Sigmoid colon (tissue), 3 donors: ENCODE data around the gene SORCS1.

ENCODE experiments used
- POLR2A ChIP-seq, 2 donors: fragments of 450-650 bp; IDR thresholded peaks; one replicate each; pipeline ENCODE4 v1.6.1; 2016; ENCODE audit warnings: antibody characterized with exemption in 2 of 2, mild to moderate bottlenecking in 2 of 2, moderate library complexity in 2 of 2
- TF ChIP-seq, protein P1 (sequence below), 4 experiments: fragments of 450-650 bp in 3 of 4; fragments of 200-600 bp in 1 of 4; IDR thresholded peaks; one replicate each; pipeline ENCODE4 v1.5.1; 2016 to 2019; ENCODE audit warnings: antibody characterized with exemption in 4 of 4, mild to moderate bottlenecking in 3 of 4, moderate library complexity in 2 of 4

DNA sequence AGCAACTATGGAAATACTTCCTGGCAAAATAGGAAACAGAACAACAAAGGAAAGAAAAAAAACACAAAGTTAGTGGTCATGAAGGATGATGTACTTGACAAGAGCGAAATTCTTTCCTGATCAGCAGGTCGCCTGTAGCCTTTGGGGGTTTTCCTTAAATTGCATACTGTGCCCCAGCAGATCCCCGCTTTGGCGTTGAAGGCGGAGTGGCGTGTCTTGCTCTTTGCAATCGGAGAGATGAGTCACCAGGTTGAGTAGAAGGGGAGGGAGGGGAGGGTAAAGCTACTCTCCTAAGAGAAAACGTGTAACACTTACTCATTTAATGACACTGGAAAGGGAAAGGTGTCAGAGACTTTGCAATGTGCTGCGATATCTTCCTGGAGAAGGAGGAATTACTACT, 587.2 kb downstream of the SORCS1 start:
- TF ChIP-seq, protein P1, sequence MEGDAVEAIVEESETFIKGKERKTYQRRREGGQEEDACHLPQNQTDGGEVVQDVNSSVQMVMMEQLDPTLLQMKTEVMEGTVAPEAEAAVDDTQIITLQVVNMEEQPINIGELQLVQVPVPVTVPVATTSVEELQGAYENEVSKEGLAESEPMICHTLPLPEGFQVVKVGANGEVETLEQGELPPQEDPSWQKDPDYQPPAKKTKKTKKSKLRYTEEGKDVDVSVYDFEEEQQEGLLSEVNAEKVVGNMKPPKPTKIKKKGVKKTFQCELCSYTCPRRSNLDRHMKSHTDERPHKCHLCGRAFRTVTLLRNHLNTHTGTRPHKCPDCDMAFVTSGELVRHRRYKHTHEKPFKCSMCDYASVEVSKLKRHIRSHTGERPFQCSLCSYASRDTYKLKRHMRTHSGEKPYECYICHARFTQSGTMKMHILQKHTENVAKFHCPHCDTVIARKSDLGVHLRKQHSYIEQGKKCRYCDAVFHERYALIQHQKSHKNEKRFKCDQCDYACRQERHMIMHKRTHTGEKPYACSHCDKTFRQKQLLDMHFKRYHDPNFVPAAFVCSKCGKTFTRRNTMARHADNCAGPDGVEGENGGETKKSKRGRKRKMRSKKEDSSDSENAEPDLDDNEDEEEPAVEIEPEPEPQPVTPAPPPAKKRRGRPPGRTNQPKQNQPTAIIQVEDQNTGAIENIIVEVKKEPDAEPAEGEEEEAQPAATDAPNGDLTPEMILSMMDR (IDR thresholded peaks at IDR 0.05): no peak
- TF ChIP-seq POLR2A (IDR thresholded peaks at IDR 0.05): no peak
